T-helper 17 cell (primary cell): ENCODE results near the gene FN3K. TPM values are rescaled to one million over a fixed set of nuclear protein-coding genes. Genes with fewer than 3 reads are reported as not detected.

Experiments used
- ATAC-seq: fragments of 150-1000 bp; cut with Tn5 transposase; 2 replicates; pipeline ENCODE4 v1.10.0; 2021; ENCODE audit warnings: mild to moderate bottlenecking, moderate library complexity
- DNase-seq, 3 donors: peaks; one replicate each; pipeline versions ENCODE4 v3.0.0 to v3.0.0-alpha.2; 2020 to 2021
- H3K9me3 ChIP-seq: one replicate; pipeline ENCODE4 v1.7.0; 2013; ENCODE audit warnings: low read length, mild to moderate bottlenecking; ENCODE audit not compliant: control insufficient read depth, poor library complexity, severe bottlenecking
- H3K27ac Mint-ChIP-seq: one replicate; pipeline ENCODE4 v1.8.0; 2022; ENCODE audit warnings: mild to moderate bottlenecking, moderate library complexity, mixed read lengths
- H3K27me3 Mint-ChIP-seq: one replicate; pipeline ENCODE4 v1.8.0; 2022; ENCODE audit warnings: mixed read lengths
- H3K36me3 Mint-ChIP-seq: one replicate; pipeline ENCODE4 v1.8.0; 2022; ENCODE audit warnings: low read depth, mixed read lengths
- H3K4me1 Mint-ChIP-seq: one replicate; pipeline ENCODE4 v1.8.0; 2022; ENCODE audit warnings: mild to moderate bottlenecking, mixed read lengths
- H3K4me3 Mint-ChIP-seq: one replicate; pipeline ENCODE4 v1.8.0; 2022; ENCODE audit warnings: mild to moderate bottlenecking, moderate library complexity, mixed read lengths
- total RNA-seq, 4 donors: library from RNA in 2 of 4; stranded (reverse) in 2 of 4; gene quantifications; one replicate each; pipeline ENCODE4 v1.2.3 and lab custom pipeline; 2022 to 2026

The FN3K gene
- total RNA-seq: 1 to 10 TPM; 3.2 to 6.5 TPM
- 0.90 to 1.2 reads per million in 2 donors for total RNA-seq (lab: John Stamatoyannopoulos, UW)

DNA sequence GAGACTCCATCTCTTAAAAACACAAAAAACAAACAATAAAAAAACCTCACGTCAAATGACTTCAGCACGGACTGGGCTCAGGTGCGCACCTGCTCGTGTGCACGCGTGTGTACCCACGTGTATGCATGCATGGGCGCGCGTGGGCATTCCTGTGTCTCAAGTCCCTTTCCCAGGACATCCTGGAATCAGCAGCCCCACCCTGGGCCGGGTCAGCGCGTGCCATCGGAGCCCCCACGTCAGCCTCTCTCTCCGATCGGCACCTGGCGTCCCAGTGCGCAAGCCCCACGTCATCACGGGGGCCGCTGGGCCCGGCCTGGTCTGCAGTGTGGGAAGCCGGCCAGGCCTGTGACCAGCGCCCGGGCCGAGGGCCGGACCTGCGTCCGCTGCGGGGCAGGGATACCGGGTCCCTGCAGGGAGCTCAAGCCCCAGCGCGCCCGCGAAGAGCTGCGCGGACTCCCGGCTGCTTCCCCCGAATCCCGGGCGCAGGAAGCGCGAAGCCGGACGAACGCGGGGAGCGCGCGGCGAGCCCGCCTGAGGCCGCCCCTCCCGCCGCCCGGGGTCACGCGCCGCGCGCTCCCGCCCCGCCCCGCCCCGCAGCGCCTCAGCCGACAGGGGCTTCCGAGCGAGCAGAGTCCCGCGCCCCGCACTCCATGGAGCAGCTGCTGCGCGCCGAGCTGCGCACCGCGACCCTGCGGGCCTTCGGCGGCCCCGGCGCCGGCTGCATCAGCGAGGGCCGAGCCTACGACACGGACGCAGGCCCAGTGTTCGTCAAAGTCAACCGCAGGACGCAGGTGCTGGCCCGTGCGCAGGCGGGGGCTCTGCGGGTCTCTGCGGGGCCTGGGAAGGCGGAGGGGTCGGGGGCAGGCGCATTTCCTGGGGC lies at the start of gene FN3K:
Gene FN3K (plus strand): TSS at position 629 of the 880 bp plus-strand sequence. CDS start 22 bp downstream, at position 651.
- Mint-ChIP-seq H3K27me3 (no peaks in the 10 kb centered on the region), H3K27ac (no peak within 1 kb of the TSS), H3K4me3 (peak within 1 kb of the TSS; percentile 72), H3K36me3 (no peaks in the 10 kb centered on the region), H3K4me1 (peaks cover 3% of the 10 kb centered on the region)
- no peaks in the 10 kb centered on the region for H3K9me3 ChIP-seq
- peak; percentile 69 for ATAC-seq
- peak in 1 of 3 donors; percentile 32 for DNase-seq

DNA sequence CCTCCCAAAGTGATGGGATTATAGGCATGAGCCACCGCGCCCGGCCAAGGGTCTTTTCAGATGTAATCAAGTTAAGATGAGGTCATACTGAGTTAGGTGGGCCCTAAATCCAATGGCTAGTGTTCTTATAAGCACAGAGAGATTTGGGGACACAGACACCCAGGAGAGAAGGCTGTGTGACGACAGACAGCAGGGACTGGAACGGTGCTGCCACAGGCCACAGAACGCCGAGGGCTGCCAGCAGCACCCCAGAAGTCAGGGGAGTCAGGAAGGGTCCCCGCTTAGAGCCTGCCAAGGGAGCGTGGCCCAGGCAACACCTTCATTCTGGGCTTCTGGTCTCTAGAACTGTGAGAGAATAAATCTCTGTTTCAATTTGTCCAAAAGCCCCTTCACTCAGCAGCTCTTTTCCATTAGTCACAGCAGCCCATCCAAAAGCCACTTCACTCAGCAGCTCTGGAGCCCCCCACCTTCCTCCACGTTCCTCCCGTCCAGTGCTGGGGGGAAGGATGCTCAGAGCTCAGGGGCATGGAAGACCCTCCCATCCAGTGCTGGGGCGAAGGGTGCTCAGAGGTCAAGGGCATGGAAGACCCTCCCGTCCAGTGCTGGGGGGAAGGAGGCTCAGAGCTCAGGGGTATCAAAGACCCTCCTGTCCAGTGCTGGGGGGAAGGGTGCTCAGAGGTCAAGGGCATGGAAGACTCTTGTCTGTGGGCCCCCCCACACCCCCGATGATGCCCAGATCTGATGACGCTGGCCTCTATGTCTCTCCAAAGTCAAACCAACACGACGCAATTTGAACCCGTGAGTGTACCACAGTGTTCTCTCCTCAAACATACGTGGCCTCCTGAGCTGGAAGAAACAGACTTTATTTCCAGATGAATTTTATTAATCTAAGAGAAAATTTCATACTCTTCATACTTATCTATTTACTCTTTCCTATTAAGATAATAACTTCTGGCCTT lies 48.8 kb upstream of the FN3K start:
- Mint-ChIP-seq H3K27ac (no peak overlapping the region), H3K4me3 (no peak overlapping the region), H3K27me3 (no peaks in the 10 kb centered on the region), H3K4me1 (peaks cover 4% of the 10 kb centered on the region), H3K36me3 (peaks cover 6% of the 10 kb centered on the region)
- ATAC-seq (no peak), DNase-seq (no peak)
- H3K9me3 ChIP-seq: no peaks in the 10 kb centered on the region

DNA sequence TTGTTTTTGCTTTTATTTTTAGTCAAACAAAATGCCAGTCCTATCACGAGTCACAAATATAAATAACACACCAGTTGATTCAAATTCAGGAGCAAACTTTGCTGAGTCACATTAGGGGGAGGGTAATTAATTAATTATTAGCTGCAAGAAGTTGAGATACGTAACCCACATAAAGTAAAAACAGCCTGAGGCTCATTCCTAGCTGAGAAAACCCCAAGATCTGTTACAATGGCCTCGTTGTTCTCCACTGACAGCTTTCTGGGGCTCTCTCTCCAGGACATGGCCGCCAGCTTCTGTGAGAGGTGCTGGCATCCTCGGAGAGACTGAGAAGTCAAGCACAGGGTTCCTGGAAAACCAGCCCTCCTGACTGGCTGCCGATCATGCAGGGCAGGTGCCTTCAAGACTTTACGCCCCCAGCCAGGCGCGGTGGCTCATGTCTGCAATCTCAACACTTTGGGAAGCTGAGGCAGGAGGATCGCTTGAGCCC lies 48.0 kb upstream of the FN3K start:
- H3K4me3 Mint-ChIP-seq: no peak overlapping the region
- DNase-seq: no peak
- H3K36me3 Mint-ChIP-seq: peaks cover 6% of the 10 kb centered on the region
- H3K9me3 ChIP-seq: no peaks in the 10 kb centered on the region
- peaks cover 4% of the 10 kb centered on the region for H3K4me1 Mint-ChIP-seq
- ATAC-seq: no peak
- no peaks in the 10 kb centered on the region for H3K27me3 Mint-ChIP-seq
- H3K27ac Mint-ChIP-seq: no peak overlapping the region

DNA sequence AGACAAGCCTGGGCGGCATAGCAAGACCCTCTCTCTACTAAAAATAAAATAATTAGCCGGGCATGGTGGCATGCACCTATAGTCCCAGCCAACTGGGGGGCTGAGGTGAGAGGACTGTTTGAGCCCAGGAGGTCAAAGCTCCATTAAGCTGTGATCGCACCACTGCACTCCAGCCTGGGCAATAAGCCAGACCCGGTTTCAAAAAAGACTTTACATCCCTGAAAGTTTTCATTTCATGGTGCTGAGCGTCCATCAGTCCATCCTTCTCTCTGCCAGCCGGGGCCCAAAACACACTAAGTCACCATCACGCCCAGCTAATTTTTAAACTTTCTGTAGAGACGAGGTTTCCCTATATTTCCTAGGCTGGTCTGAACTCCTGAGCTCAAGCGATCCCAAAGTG lies 47.5 kb upstream of the FN3K start:
- H3K27ac Mint-ChIP-seq: no peak overlapping the region
- H3K4me1 Mint-ChIP-seq: peaks cover 4% of the 10 kb centered on the region
- DNase-seq (no peak), ATAC-seq (no peak)
- H3K9me3 ChIP-seq: no peaks in the 10 kb centered on the region
- no peak overlapping the region for H3K4me3 Mint-ChIP-seq
- H3K36me3 Mint-ChIP-seq: peaks cover 6% of the 10 kb centered on the region
- H3K27me3 Mint-ChIP-seq: no peaks in the 10 kb centered on the region

DNA sequence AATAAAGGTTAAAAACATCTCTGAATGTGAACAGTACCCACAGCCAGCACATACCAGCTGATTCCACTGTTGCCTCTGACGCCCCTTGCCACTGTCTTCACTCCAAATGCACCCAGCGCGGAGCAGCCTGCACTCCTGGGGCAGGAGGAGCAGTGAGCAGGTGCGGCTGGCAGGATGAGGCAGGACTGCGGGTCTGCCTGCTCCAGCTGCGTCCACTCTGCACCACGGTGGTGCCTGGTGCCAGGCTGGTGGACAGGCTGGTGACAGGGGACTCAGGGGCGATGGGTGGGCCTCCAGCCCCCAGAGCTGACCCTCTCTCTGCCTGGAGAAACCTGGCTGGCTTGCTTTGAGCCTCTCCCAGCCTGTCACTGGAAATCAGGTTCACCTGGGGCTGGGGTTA lies 46.3 kb upstream of the FN3K start:
- no peak for ATAC-seq
- H3K4me1 Mint-ChIP-seq: peaks cover 6% of the 10 kb centered on the region
- H3K9me3 ChIP-seq: no peaks in the 10 kb centered on the region
- no peaks in the 10 kb centered on the region for H3K27me3 Mint-ChIP-seq
- H3K27ac Mint-ChIP-seq: no peak overlapping the region
- DNase-seq: no peak
- no peak overlapping the region for H3K4me3 Mint-ChIP-seq
- peaks cover 6% of the 10 kb centered on the region for H3K36me3 Mint-ChIP-seq

DNA sequence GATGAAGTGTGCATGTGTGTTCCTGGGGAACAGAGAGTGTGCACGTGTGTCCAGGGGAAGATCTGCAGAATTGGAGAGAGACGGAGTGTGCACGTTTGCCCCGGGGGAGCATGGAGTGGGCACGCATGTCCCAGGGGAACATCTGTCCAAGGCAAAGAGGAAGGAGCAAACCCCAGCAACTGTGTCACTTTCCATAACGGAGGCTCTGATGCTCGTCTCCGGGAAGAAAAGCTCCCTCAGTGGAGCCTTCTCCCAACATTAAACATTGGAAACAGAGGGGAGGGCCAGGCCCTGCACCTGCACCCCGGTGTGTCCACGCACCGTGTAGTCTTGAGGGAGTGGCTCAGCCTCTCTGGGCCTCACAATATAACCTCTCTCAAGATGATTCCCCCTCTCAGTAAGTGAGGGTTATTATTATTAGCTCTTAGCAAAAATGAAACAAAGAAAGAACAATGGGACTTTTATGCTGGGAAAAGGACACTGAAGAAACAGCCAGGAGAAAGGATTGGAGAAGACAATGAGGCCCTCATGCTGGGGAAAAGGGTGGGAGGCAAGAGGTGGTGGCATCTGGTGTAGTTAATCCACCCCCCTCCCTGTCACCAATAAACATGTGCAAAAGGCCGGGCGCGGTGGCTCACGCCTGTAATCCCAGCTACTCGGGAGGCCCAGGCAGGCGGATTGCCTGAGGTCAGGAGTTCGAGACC lies 44.5 kb upstream of the FN3K start:
- no peaks in the 10 kb centered on the region for H3K9me3 ChIP-seq

DNA sequence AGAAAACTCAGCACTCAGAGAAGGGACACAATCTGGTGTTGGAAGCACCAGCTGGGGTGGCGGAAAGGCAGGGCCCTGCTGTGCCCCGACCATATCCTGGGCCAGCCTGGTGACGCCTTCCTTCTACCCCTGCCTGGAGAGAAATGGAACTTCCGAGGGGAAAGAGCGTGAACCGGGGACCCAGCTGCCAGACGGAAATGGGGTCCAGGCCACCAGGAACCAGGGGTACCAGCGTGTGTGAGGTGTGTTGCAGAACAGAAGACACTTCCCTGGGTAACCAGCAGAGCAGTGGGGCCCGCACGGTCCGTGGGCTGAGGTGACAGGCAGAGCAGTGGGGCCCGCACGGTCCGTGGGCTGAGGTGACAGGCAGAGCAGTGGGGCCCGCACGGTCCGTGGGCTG lies 43.7 kb upstream of the FN3K start:
- H3K4me3 Mint-ChIP-seq: no peak overlapping the region
- DNase-seq (no peak), ATAC-seq (no peak)
- no peak overlapping the region for H3K27ac Mint-ChIP-seq
- peaks cover 6% of the 10 kb centered on the region for H3K36me3 Mint-ChIP-seq
- H3K4me1 Mint-ChIP-seq: peaks cover 6% of the 10 kb centered on the region
- H3K9me3 ChIP-seq: no peaks in the 10 kb centered on the region
- H3K27me3 Mint-ChIP-seq: no peaks in the 10 kb centered on the region

More for the DNA sequence above, 44.5 kb upstream of the FN3K start:
- Mint-ChIP-seq H3K4me1 (peaks cover 6% of the 10 kb centered on the region), H3K27me3 (no peaks in the 10 kb centered on the region), H3K36me3 (peaks cover 6% of the 10 kb centered on the region), H3K4me3 (no peak overlapping the region), H3K27ac (no peak overlapping the region)
- DNase-seq (no peak), ATAC-seq (no peak)

DNA sequence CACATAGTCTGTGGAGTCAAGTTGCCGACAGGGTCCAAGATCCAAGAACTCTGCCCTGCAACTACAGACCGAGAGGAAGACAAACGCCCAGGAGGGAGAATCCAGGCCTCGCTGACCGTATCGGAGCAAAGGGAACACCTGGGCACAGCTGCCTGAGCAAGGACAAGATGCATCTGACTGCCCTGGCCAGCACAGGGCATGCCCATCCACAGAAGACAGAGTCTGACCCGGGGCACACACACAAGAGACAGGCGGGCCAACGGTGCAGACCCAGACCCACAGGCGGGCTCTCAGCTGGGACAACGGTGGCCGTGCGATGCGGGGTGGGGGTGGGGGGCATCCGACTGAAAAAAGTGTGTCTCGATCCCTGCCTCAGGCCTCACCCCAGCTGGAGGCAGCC lies 43.1 kb upstream of the FN3K start:
- Mint-ChIP-seq H3K27ac (no peak overlapping the region), H3K36me3 (peaks cover 6% of the 10 kb centered on the region), H3K27me3 (no peaks in the 10 kb centered on the region), H3K4me3 (no peak overlapping the region), H3K4me1 (peaks cover 9% of the 10 kb centered on the region)
- ATAC-seq: no peak
- no peak for DNase-seq
- H3K9me3 ChIP-seq: no peaks in the 10 kb centered on the region

DNA sequence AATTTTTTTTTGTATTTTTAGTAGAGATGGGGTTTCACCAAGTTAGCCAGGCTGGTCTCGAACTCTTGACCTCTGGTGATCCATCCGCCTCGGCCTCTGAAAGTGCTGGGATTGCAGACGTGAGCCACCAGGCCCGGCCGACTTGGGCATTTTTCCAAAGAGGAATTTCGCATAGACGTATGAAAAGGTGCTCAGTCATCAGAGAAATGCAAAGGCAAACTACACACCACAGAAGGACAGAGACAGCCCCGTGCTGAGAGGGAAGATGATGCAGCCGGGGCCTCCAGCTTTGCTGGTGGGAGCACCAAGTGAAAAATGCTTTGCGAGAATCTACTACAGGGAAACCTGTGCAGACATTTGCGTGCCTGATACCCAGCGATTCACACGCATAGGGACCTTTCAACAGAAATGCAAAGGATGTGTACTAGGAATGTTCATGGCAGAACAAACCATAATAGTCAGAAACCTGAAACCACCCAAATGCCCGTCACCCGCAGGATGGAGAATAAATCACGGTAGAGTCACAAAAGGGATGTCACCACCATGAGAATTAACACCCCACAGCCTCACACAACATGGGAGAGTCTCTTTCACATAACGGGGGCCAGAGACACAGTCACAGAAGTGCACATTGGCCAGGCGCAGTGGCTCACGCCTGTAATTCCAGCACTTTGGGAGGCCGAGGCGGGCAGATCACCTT lies 42.1 kb upstream of the FN3K start:
- H3K36me3 Mint-ChIP-seq: peaks cover 6% of the 10 kb centered on the region
- H3K9me3 ChIP-seq: no peaks in the 10 kb centered on the region
- peaks cover 9% of the 10 kb centered on the region for H3K4me1 Mint-ChIP-seq
- no peak overlapping the region for H3K27ac Mint-ChIP-seq
- DNase-seq (no peak), ATAC-seq (no peak)
- H3K27me3 Mint-ChIP-seq: no peaks in the 10 kb centered on the region
- H3K4me3 Mint-ChIP-seq: no peak overlapping the region

DNA sequence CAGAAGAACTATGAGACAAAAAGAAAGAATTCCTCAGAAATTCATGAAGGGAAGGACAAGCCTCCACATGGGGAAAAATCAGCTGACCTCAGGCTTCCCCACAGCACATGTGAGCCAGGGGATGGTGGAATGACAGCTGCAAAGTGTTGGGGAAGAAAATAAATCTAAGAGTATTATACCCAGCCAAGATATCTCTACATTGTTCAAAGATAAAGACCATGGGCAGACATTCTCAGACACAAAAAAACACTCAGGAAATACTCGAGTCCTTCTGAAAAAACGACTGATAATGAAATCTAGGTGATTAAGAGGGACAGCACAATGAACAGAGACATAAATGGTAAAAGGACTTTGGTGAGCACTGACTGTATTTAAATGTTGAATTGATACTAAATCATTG lies 40.8 kb upstream of the FN3K start:
- ATAC-seq (no peak), DNase-seq (no peak)
- Mint-ChIP-seq H3K36me3 (peaks cover 6% of the 10 kb centered on the region), H3K27ac (no peak overlapping the region), H3K4me1 (peaks cover 13% of the 10 kb centered on the region), H3K27me3 (no peaks in the 10 kb centered on the region), H3K4me3 (no peak overlapping the region)
- H3K9me3 ChIP-seq: no peaks in the 10 kb centered on the region

DNA sequence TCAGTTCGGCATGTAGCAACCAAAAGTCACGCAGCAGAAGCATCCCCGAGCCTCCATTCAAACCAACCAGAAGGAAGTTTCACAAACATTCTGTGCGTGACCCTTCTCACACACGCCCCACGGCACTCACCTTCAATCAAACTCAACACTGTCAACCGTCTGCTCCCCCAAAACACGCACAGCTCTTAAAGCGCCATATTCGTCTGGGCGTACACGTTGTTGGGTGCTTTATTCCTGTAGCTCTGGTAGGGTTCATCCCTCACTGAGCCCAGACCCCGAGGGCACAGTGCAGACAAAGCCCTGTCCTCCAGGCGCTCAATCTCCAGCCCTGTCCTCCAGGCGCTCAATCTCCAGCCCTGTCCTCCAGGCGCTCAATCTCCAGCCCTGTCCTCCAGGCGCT lies 39.2 kb upstream of the FN3K start:
- ATAC-seq: no peak
- Mint-ChIP-seq H3K4me1 (peaks cover 9% of the 10 kb centered on the region), H3K27ac (no peak overlapping the region), H3K27me3 (no peaks in the 10 kb centered on the region), H3K36me3 (no peaks in the 10 kb centered on the region), H3K4me3 (no peak overlapping the region)
- no peak for DNase-seq
- H3K9me3 ChIP-seq: no peaks in the 10 kb centered on the region
